AG04450 (cell line): Measurements from ENCODE around the gene RNF8. TPM values are rescaled to one million over a fixed set of nuclear protein-coding genes. Genes with fewer than 3 reads are reported as not detected.

Source experiments
- CTCF ChIA-PET: fragments of 300-600, 350-600 bp; formaldehyde crosslinking; extraction: SDS; loops from one replicate; lab custom pipeline; 2022; ENCODE audit warnings: antibody characterized with exemption, inconsistent platforms; lab: Charles Lee
- POLR2A ChIA-PET: fragments of 350-600 bp; formaldehyde crosslinking; extraction: SDS; loops from one replicate; lab custom pipeline; 2021; ENCODE audit warnings: antibody characterized with exemption, inconsistent platforms; lab: Yijun Ruan, JAX
- DNase-seq: peaks from one replicate; pipeline ENCODE4 v3.0.0-alpha.2; 2011; ENCODE audit warnings: low read depth, low spot score
- H3K27ac ChIP-seq: one replicate; pipeline ENCODE4 v1.5.1; 2012; ENCODE audit warnings: low read depth, low read length, control low read depth
- H3K27me3 ChIP-seq: one replicate; pipeline ENCODE4 v1.6.0; 2012; ENCODE audit warnings: low read length; ENCODE audit not compliant: control insufficient read depth, insufficient read depth
- H3K4me3 ChIP-seq: 2 replicates; pipeline ENCODE4 v1.5.1; 2011; ENCODE audit warnings: mild to moderate bottlenecking, low read depth, low read length, control low read depth
- H3K9me3 ChIP-seq: 2 replicates; pipeline ENCODE4 v1.5.1; 2012; ENCODE audit warnings: low read length; ENCODE audit not compliant: control insufficient read depth, insufficient read depth
- CTCF ChIP-seq: IDR thresholded peaks from 2 replicates; pipeline ENCODE4 v1.5.1; 2011; ENCODE audit warnings: low read depth, low read length, control low read depth, inconsistent platforms
- polyA plus RNA-seq: library from polyadenylated mRNA; depleted of rRNA; stranded (reverse); fragments of >200 nt; gene quantifications from 2 replicates; pipeline ENCODE4 v1.2.3, GENCODE V29; 2011

Gene RNF8
- polyA plus RNA-seq, 1 experiment: 26.3 TPM

- ChIA-PET CTCF (no interaction called here), POLR2A (no interaction called here)
- no peak for TF ChIP-seq CTCF
- H3K9me3 ChIP-seq: no peaks in the 10 kb centered on the region
- no peak overlapping the region for H3K4me3 ChIP-seq
- no peak overlapping the region for H3K27ac ChIP-seq
- H3K27me3 ChIP-seq: no peaks in the 10 kb centered on the region
- no peak for DNase-seq
These were observed 13.1 kb downstream of the RNF8 start for GRCh38 chr6:37366910-37367309.

- H3K27ac ChIP-seq: no peak overlapping the region
- no peaks in the 10 kb centered on the region for H3K27me3 ChIP-seq
- ChIA-PET CTCF (interaction anchor here (0.9 kb wide), 1 partner anchor 12 kb away, joined by 3 read pairs; no protein-coding TSS in a partner anchor), POLR2A (no interaction called here)
- DNase-seq: no peak
- no peaks in the 10 kb centered on the region for H3K9me3 ChIP-seq
- no peak for TF ChIP-seq CTCF
- no peak overlapping the region for H3K4me3 ChIP-seq
These were observed 15.2 kb downstream of the RNF8 start for GRCh38 chr6:37368961-37369320.

GRCh38 chr6:37369321-37370201, 15.8 kb downstream of the RNF8 start:
- no peaks in the 10 kb centered on the region for H3K9me3 ChIP-seq
- no peak overlapping the region for H3K4me3 ChIP-seq
- no peak for DNase-seq
- TF ChIP-seq CTCF: no peak
- H3K27ac ChIP-seq: no peak overlapping the region
- CTCF ChIA-PET: interaction anchor here (0.9 kb wide), 1 partner anchor 11 kb away, joined by 3 read pairs; no protein-coding TSS in a partner anchor
- POLR2A ChIA-PET: interaction anchor here (0.6 kb wide), 1 partner anchor 335 kb away, joined by 4 read pairs; no protein-coding TSS in a partner anchor
- no peaks in the 10 kb centered on the region for H3K27me3 ChIP-seq

GRCh38 chr6:37371154-37372083, 17.6 kb downstream of the RNF8 start:
- CTCF ChIA-PET: interaction anchor here (0.6 to 2.3 kb wide), 3 partner anchors 9 to 46 kb away, joined by 3 to 9 read pairs (median 9); no protein-coding TSS in a partner anchor
- Histone ChIP-seq H3K27me3 (no peaks in the 10 kb centered on the region), H3K4me3 (no peak overlapping the region), H3K9me3 (no peaks in the 10 kb centered on the region), H3K27ac (no peak overlapping the region)
- no peak for DNase-seq
- no peak for TF ChIP-seq CTCF
- POLR2A ChIA-PET: no interaction called here
